Stimulated activated effector memory CD8-positive, alpha-beta T cell treated with anti-CD3 and anti-CD28 coated beads, Interleukin-12 subunit alpha, Interleukin-12 subunit beta, amount 100 ng/mL, for 72 hours (primary cell): Measurements from ENCODE around the gene KCNH1.

ENCODE experiments used
- ATAC-seq: fragments of 150-1000 bp; cut with Tn5 transposase; 2 replicates; pipeline ENCODE4 v1.10.0; 2021
- DNase-seq, 2 donors: peaks; one replicate each; pipeline ENCODE4 v3.0.0; 2021 to 2022; ENCODE audit warnings: low spot score in 2 of 2
- H3K27ac Mint-ChIP-seq: one replicate; pipeline ENCODE4 v1.8.0; 2022; ENCODE audit warnings: mild to moderate bottlenecking, mixed read lengths
- H3K36me3 Mint-ChIP-seq: one replicate; pipeline ENCODE4 v1.8.0; 2022; ENCODE audit warnings: mild to moderate bottlenecking, mixed read lengths
- H3K4me1 Mint-ChIP-seq: one replicate; pipeline ENCODE4 v1.8.0; 2022; ENCODE audit warnings: mixed read lengths
- H3K4me3 Mint-ChIP-seq: one replicate; pipeline ENCODE4 v1.8.0; 2022; ENCODE audit warnings: mild to moderate bottlenecking, mixed read lengths
- H3K9me3 Mint-ChIP-seq: one replicate; pipeline ENCODE4 v1.8.0; 2022; ENCODE audit warnings: mixed read lengths

KCNH1 gene

GRCh38 chr1:210711825-210712612 lies 421.9 kb downstream of the KCNH1 start:
- H3K36me3 Mint-ChIP-seq: no peaks in the 10 kb centered on the region
- H3K4me3 Mint-ChIP-seq: no peak overlapping the region
- no peak overlapping the region for H3K27ac Mint-ChIP-seq
- DNase-seq (no peak), ATAC-seq (no peak)
- no peaks in the 10 kb centered on the region for H3K9me3 Mint-ChIP-seq
- no peaks in the 10 kb centered on the region for H3K4me1 Mint-ChIP-seq

DNA sequence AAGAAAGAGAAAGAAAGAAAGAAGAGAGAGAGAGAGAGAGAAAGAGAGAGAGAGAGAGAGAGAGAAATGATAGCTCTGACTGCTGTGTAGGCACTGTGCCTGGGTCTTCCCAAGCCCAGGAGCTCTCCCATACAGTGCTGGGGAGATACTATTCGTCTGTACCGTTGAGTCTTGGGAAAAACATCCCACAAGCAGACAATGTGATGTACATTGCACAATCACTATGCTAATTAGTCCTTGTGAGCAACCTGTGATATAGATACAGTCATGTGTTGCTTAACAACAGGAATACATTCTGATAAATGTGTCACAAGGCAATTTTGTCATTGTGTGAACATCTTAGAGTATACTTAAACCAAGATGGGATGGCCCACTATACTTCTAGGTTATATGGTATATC lies 424.2 kb downstream of the KCNH1 start:
- H3K27ac Mint-ChIP-seq: no peak overlapping the region
- no peaks in the 10 kb centered on the region for H3K36me3 Mint-ChIP-seq
- no peaks in the 10 kb centered on the region for H3K9me3 Mint-ChIP-seq
- DNase-seq (no peak), ATAC-seq (no peak)
- H3K4me1 Mint-ChIP-seq: no peaks in the 10 kb centered on the region
- no peak overlapping the region for H3K4me3 Mint-ChIP-seq

- Mint-ChIP-seq H3K27ac (no peak overlapping the region), H3K4me1 (no peaks in the 10 kb centered on the region), H3K36me3 (no peaks in the 10 kb centered on the region), H3K9me3 (no peaks in the 10 kb centered on the region), H3K4me3 (no peak overlapping the region)
- DNase-seq (no peak), ATAC-seq (no peak)
Measured at GRCh38 chr1:210707300-210708240, 426.4 kb downstream of the KCNH1 start.

- H3K4me3 Mint-ChIP-seq: no peak overlapping the region
- DNase-seq (no peak), ATAC-seq (no peak)
- H3K36me3 Mint-ChIP-seq: no peaks in the 10 kb centered on the region
- H3K27ac Mint-ChIP-seq: no peak overlapping the region
- no peaks in the 10 kb centered on the region for H3K4me1 Mint-ChIP-seq
- H3K9me3 Mint-ChIP-seq: no peaks in the 10 kb centered on the region
Measured at GRCh38 chr1:210706246-210706645, 427.7 kb downstream of the KCNH1 start.

DNA sequence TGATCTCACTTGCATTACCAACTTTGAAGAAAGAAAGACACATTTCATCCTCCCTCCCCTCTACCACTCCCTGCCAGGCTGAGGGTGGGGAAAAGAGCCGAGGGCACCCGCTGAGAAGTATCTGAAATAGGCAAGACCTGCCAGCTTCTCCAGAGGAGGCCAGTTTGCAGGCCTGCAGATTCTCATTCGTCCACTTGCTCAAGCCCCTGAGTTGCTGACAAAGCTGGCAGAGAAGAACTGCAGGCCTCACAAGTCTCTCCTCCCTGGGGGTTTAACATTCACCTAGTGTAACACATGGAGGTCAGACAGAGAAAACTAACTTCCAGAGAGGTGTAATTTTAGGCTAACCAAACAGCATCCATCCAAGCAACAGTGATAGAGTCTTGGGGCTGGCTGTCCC lies 428.9 kb downstream of the KCNH1 start:
- no peaks in the 10 kb centered on the region for H3K9me3 Mint-ChIP-seq
- no peaks in the 10 kb centered on the region for H3K4me1 Mint-ChIP-seq
- no peak overlapping the region for H3K4me3 Mint-ChIP-seq
- ATAC-seq: no peak
- no peaks in the 10 kb centered on the region for H3K36me3 Mint-ChIP-seq
- H3K27ac Mint-ChIP-seq: no peak overlapping the region
- DNase-seq: no peak

GRCh38 chr1:210703593-210703992 lies 430.4 kb downstream of the KCNH1 start:
- no peaks in the 10 kb centered on the region for H3K9me3 Mint-ChIP-seq
- H3K27ac Mint-ChIP-seq: no peak overlapping the region
- no peaks in the 10 kb centered on the region for H3K36me3 Mint-ChIP-seq
- no peak for DNase-seq
- no peak overlapping the region for H3K4me3 Mint-ChIP-seq
- no peaks in the 10 kb centered on the region for H3K4me1 Mint-ChIP-seq
- no peak for ATAC-seq

GRCh38 chr1:210702506-210702905 lies 431.4 kb downstream of the KCNH1 start:
- Mint-ChIP-seq H3K27ac (no peak overlapping the region), H3K36me3 (no peaks in the 10 kb centered on the region), H3K9me3 (no peaks in the 10 kb centered on the region)

DNA sequence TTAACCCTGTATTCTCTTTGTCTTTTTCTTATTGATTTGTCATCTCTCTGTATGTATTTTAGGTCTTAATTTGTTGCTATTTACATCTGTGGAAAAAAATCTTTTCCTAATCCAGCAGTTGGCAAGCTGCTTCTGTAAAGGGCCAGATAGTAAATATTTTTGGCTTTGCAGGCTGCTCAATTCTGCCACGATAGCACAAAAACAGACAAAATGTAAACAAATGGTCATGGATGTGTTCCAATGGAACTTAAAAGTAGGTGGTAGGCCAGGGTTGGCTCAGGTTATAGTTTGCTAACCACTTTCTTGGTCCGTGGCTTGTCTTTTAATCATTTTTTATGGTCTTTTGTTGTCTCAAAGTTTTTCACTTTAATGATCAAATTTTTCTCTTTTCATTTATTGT lies 433.4 kb downstream of the KCNH1 start:
- H3K36me3 Mint-ChIP-seq: no peaks in the 10 kb centered on the region
- H3K4me1 Mint-ChIP-seq: peaks cover 5% of the 10 kb centered on the region
- no peak for ATAC-seq
- H3K4me3 Mint-ChIP-seq: no peak overlapping the region
- H3K9me3 Mint-ChIP-seq: no peaks in the 10 kb centered on the region
- no peak overlapping the region for H3K27ac Mint-ChIP-seq
- DNase-seq: no peak

More at GRCh38 chr1:210702506-210702905, 431.4 kb downstream of the KCNH1 start:
- Mint-ChIP-seq H3K4me3 (no peak overlapping the region), H3K4me1 (no peaks in the 10 kb centered on the region)
- no peak for DNase-seq
- ATAC-seq: no peak

- DNase-seq: no peak
- ATAC-seq: no peak
- H3K36me3 Mint-ChIP-seq: no peaks in the 10 kb centered on the region
- no peaks in the 10 kb centered on the region for H3K9me3 Mint-ChIP-seq
- H3K4me1 Mint-ChIP-seq: peaks cover 5% of the 10 kb centered on the region
- H3K27ac Mint-ChIP-seq: no peak overlapping the region
- H3K4me3 Mint-ChIP-seq: no peak overlapping the region
Measured at GRCh38 chr1:210700083-210700482, 433.9 kb downstream of the KCNH1 start.

GRCh38 chr1:210698661-210699060 lies 435.3 kb downstream of the KCNH1 start:
- Mint-ChIP-seq H3K4me3 (no peak overlapping the region), H3K36me3 (no peaks in the 10 kb centered on the region), H3K27ac (no peak overlapping the region), H3K9me3 (no peaks in the 10 kb centered on the region), H3K4me1 (peaks cover 5% of the 10 kb centered on the region)
- ATAC-seq (no peak), DNase-seq (no peak)

DNA sequence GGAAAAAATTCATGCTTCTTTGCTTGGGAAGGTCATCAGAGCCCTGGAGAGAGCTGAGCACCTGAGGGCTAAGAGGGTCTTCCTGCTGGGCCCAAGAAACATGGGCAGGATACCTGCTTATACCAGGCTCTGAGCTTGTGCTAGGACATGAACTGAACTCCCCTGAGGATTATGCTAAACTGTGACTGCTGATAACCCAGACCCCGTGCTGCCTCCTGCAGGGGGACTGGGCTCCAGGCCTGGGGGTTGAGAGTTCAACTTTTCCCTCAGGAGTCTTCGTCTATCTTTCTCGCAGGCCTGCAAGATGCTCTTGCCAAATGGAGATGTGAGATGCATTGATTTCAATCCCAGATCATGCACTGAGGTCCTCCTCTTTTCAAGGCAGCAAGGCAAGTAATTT lies 436.8 kb downstream of the KCNH1 start:
- Mint-ChIP-seq H3K9me3 (no peaks in the 10 kb centered on the region), H3K27ac (no peak overlapping the region), H3K4me3 (no peak overlapping the region), H3K4me1 (peaks cover 15% of the 10 kb centered on the region), H3K36me3 (no peaks in the 10 kb centered on the region)
- DNase-seq: no peak
- ATAC-seq: no peak

- H3K4me1 Mint-ChIP-seq: peaks cover 16% of the 10 kb centered on the region
- H3K36me3 Mint-ChIP-seq: no peaks in the 10 kb centered on the region
- no peak overlapping the region for H3K4me3 Mint-ChIP-seq
- H3K9me3 Mint-ChIP-seq: no peaks in the 10 kb centered on the region
- DNase-seq (no peak), ATAC-seq (peak; percentile 83)
- H3K27ac Mint-ChIP-seq: no peak overlapping the region
Measured at GRCh38 chr1:210696709-210697108, 437.2 kb downstream of the KCNH1 start.

GRCh38 chr1:210695026-210695425 lies 438.9 kb downstream of the KCNH1 start:
- H3K9me3 Mint-ChIP-seq: no peaks in the 10 kb centered on the region
- H3K4me1 Mint-ChIP-seq: peaks cover 16% of the 10 kb centered on the region
- no peak for DNase-seq
- H3K4me3 Mint-ChIP-seq: no peak overlapping the region
- no peak overlapping the region for H3K27ac Mint-ChIP-seq
- no peak for ATAC-seq
- no peaks in the 10 kb centered on the region for H3K36me3 Mint-ChIP-seq

DNA sequence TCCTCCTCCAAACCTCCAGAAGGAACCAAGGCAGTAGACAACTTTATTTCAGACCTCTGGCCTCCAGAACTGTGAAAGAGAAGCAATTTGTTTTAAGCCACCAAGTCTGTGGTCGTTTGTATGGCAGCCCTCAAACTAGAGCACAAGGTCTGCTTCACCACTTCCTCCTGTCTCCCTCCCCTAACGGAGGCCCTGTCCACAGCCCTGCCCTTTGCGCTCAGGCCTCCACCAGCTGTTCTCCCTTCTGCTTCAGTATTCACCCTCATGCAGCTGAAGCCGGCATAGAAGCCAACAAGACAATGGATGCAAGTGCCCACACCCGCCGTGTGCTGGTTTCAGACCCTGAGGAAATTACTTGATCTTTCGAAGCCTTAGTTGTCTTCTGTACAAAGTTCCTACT lies 441.2 kb downstream of the KCNH1 start:
- H3K4me3 Mint-ChIP-seq: no peak overlapping the region
- no peaks in the 10 kb centered on the region for H3K36me3 Mint-ChIP-seq
- ATAC-seq: no peak
- no peak overlapping the region for H3K27ac Mint-ChIP-seq
- DNase-seq: no peak
- no peaks in the 10 kb centered on the region for H3K9me3 Mint-ChIP-seq
- peaks cover 16% of the 10 kb centered on the region for H3K4me1 Mint-ChIP-seq

- peaks cover 12% of the 10 kb centered on the region for H3K4me1 Mint-ChIP-seq
- no peak for DNase-seq
- no peaks in the 10 kb centered on the region for H3K36me3 Mint-ChIP-seq
- no peak for ATAC-seq
- H3K27ac Mint-ChIP-seq: no peak overlapping the region
- no peak overlapping the region for H3K4me3 Mint-ChIP-seq
- no peaks in the 10 kb centered on the region for H3K9me3 Mint-ChIP-seq
Measured at GRCh38 chr1:210691039-210691610, 442.8 kb downstream of the KCNH1 start.
